GM18909 (cell line): ENCODE results near the gene GRIK3.
"Not testable (repeated sequence)": the region's sequence is repeated elsewhere in the genome, so short reads cannot be mapped to it uniquely, and the experiment has no call there.

Experiments used
- ATAC-seq: cut with Tn5 transposase; IDR thresholded peaks from one replicate; pipeline ENCODE4 v1.9.1; 2021; ENCODE audit warnings: mild to moderate bottlenecking; ENCODE audit not compliant: unreplicated experiment, poor library complexity

The GRIK3 gene

GRCh38 chr1:36950604-36951291 is 83.6 kb downstream of the GRIK3 start:
- ATAC-seq = no peak

GRCh38 chr1:36948606-36949005 is 85.7 kb downstream of the GRIK3 start:
- no peak for ATAC-seq

DNA sequence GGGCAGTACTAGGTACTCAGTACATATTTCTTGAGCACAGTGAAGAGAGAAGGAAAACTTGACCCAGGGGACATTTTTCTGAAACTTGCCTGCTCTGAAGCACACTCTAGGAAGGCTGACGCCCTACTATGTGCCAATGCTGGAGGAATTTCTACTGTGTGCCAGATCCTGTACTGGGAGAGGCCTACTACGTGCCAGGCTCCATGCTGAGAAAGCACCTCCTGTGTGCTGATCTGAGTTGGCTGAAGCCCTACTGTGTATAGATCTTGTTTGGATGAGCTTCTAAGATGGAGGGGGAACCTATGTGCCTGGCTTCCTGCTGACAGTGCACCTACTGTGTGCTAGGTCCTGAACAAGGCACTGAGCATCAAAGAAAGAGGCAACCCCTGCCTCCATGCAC is 86.2 kb downstream of the GRIK3 start:
- ATAC-seq = no peak

GRCh38 chr1:36947384-36947783 is 86.9 kb downstream of the GRIK3 start:
- no peak for ATAC-seq

GRCh38 chr1:36944883-36945282 is 89.4 kb downstream of the GRIK3 start:
- ATAC-seq = no peak

DNA sequence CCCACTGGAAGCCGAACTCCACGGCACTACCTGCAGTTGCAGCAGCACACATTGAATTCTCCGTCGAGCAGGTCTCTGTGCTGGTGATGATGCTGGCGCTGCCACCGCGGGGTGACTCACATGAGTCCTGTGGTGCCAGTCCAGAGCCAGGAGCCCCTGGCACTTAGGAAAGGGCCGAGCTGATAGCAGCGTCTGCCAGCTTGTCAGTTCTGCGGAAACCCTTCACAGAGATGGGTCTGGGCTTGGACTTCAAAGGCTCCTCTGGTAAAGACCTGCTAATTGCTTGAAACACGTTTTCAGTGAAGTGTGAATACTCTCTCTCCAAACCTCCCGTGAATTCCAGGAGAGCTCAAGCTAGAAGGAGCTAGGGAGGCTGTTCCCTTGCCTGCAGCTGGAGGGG is 92.2 kb downstream of the GRIK3 start:
- ATAC-seq = no peak

GRCh38 chr1:36941316-36941978 is 92.9 kb downstream of the GRIK3 start:
- ATAC-seq = no peak

GRCh38 chr1:36938819-36939218 is 95.5 kb downstream of the GRIK3 start:
- no peak for ATAC-seq

GRCh38 chr1:36937371-36937770 is 96.9 kb downstream of the GRIK3 start:
- ATAC-seq = no peak

- ATAC-seq = no peak
These were observed 100.3 kb downstream of the GRIK3 start for GRCh38 chr1:36934061-36934460.

- no peak for ATAC-seq
These were observed 106.5 kb downstream of the GRIK3 start for GRCh38 chr1:36927826-36928225.

DNA sequence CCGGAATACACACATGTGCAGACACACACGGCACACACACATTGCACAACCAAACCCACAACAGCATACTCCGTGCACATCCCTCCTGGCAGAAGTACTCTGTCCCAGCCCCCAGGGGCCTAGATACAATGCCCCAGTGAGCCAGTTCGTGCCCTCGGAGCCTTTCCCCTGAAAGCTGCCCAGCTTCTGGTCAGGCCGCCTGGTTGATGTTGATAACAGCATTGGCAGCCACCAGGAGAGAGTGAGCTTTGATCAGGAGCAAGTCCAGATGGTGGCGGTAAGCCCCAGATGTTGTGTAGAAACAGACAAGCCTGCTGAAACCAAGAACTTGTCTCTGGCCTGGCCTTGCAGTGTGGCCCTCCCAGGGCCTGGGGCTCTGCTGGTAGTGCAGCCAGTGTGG is 109.1 kb downstream of the GRIK3 start:
- no peak for ATAC-seq

DNA sequence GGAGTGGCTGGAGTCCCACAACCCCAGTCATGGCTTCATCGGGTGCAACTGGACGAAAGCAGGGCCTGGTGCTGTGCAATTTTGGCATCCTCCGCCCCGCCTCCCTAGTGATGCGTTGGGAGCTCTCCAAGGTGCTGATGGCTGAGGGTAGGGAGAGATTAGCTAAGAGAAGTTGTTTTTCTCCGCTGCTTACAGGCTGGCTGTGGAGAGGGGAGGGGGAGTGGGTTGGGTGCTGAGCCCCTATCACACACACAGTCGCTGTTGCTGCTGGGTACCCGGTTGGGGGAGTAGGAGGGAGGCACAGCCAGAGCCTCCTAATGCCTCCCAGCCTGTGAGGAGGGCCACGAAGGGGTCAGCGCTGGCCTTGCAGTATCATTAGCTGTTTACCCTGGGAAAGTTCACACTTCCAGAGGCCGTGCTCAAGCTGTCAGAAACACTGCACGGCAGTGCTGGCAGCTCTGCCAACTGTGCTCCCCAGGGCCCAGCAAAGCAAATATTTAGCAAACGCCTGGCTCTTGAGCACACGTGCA is 110.0 kb downstream of the GRIK3 start:
- ATAC-seq = no peak

DNA sequence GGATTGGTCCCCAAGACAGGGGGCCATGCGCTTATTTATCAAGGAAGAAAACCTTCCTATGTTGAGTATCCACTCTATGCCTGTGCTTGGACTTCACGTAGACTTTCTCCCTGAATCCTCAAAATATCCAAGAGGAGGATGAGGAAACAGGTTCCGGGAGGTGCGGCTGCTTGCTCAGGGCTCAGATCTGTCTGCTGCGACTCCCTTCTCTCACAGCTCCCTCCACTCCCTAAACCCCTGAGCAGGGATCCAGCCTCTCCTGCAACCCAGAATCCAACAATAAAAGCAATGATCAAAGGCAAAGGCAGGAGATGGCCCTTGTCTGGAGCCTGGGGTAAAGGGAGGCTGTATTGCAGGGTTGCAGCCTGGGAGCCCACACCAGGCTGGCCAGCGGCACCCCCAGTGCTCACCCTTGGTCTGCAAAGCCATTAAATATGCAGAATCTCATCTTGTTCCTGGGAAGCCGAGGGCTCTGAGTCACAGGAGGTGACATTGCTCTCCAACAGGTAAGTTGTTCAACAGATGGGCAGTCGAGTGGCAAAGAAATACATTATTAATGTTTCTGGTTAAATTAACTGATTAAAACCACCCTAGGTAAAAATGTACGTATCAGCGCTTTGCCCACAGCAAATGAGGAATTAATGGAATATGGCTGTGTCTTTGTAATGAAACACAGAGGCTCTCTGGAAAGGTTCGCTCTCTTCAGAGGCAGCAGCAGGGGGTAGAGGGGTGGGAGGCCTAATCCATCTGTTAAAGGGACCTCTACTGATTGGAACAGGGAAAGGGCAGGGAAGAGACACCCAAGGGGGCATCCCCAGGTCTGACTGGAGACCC is 111.5 kb downstream of the GRIK3 start:
- no peak for ATAC-seq

DNA sequence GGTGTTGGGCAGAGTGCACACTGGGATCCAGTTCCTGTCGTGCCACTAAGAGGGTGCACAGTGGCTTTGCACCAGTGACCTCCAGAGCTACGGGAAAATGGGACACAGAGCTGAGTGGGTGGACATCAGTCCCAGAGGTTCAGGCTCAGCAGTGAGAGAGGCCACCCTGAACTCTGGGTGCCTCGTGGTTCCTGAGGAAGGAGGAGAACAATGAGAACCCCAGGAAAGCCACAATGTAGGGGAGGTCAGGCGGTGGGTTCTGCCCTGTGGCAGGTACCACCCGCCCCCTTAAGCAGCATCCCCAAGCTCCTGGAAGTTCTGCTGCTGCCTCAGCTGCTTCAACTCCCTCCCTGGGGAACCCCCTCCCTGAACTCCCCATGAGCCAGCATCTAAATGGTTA is 112.2 kb downstream of the GRIK3 start:
- ATAC-seq = no peak

DNA sequence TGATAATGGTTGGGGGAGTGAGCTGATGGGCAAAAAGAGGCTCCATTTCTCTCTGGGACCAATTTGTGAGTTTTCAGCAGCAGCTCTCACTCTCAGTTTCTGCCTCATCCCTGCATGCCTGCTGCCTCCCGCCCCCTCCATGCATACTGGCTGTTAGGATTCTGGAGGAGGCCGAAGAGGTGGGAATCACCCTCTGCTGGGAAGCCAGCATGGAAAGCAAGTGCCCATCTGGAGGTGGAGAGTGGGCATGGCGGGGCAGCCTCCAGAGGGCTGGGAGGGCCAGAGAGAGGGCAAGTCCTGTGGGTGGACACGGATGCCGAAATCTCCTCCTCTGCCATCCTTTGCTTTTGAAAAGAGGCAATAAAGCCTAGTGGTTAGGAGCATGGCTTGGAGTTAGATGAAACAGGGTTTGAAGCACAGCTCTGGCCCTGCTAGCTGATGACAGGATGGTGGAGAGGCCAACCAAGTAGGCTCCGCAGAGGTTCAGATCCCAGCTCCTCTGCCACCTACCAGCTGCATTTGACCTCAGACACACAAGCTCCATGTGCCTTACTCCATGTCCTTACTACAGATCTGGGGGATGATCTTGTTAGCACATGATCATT is 113.4 kb downstream of the GRIK3 start:
- no peak for ATAC-seq

- ATAC-seq = no peak
These were observed 113.9 kb downstream of the GRIK3 start for GRCh38 chr1:36920371-36920770.

- ATAC-seq = no peak
These were observed 114.7 kb downstream of the GRIK3 start for GRCh38 chr1:36919491-36920145.

DNA sequence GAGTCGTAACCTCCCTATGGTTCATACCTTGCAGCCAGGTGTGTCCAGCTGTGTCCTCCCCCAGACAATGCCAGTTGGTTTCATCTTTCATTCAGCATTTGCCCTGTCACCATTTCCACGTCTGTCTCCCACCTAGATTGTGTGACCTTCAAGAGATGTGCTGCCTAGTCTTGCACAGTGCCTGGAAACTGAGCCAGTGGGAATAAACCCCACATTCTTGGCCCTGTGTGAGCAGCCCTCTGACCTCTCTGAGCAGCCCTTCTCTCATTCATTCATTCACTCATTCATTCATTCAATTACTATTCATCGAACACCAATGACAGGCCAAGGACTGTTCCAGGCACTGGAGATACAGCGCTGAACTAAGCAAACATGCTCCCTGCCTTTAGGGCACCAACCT is 115.7 kb downstream of the GRIK3 start:
- no peak for ATAC-seq

DNA sequence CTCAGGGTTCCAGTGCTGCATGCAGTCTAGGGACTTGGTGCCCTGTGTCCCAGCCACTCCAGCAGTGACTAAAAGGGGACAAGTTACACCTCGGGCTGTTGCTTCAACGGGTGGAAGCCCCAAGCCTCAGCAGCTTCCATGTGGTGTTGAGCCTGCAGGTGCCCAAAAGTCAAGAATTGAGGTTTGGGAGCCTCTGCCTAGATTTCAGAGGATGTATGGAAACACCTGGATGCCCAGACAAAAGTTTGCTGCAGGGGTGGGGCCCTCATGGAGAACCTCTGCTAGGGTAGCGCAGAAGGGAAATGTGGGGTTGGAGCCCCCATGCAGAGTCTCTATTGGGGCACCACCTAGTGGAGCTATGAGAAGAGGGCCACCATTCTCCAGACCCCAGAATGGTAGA is 117.8 kb downstream of the GRIK3 start:
- not testable (repeated sequence) for ATAC-seq
